ENCODE data around the gene MAPK12.

Gene MAPK12

GRCh38 chr22:50304528-50305392, 43.3 kb upstream of the MAPK12 start:
- Histone ChIP-seq H3K4me1 (ENCODE audit: control insufficient read depth, insufficient read depth, low read length) (peaks cover 67% of the 10 kb centered on the region), H3K27me3 (ENCODE audit: control insufficient read depth, insufficient read depth, low read length) (no peaks in the 10 kb centered on the region), H3K4me3 (ENCODE audit: low read length) (peak overlapping the region; percentile 72), H3K36me3 (ENCODE audit: control insufficient read depth, insufficient read depth, low read length) (no peaks in the 10 kb centered on the region), H3K9ac (ENCODE audit: low read length) (peak overlapping the region; percentile 94), H3K9me3 (ENCODE audit: control insufficient read depth, low read length) (no peaks in the 10 kb centered on the region)

GRCh38 chr22:50303848-50304527, 42.5 kb upstream of the MAPK12 start:
- Histone ChIP-seq H3K9ac (ENCODE audit: low read length) (peak overlapping the region; percentile 71), H3K36me3 (ENCODE audit: control insufficient read depth, insufficient read depth, low read length) (no peaks in the 10 kb centered on the region), H3K9me3 (ENCODE audit: control insufficient read depth, low read length) (no peaks in the 10 kb centered on the region), H3K4me3 (ENCODE audit: low read length) (peak overlapping the region; percentile 36), H3K4me1 (ENCODE audit: control insufficient read depth, insufficient read depth, low read length) (peaks cover 73% of the 10 kb centered on the region), H3K27me3 (ENCODE audit: control insufficient read depth, insufficient read depth, low read length) (no peaks in the 10 kb centered on the region)

GRCh38 chr22:50303515-50303847, 42.0 kb upstream of the MAPK12 start:
- Histone ChIP-seq H3K4me1 (ENCODE audit: control insufficient read depth, insufficient read depth, low read length) (peaks cover 78% of the 10 kb centered on the region), H3K9ac (ENCODE audit: low read length) (peak overlapping the region; percentile 71), H3K27me3 (ENCODE audit: control insufficient read depth, insufficient read depth, low read length) (no peaks in the 10 kb centered on the region), H3K36me3 (ENCODE audit: control insufficient read depth, insufficient read depth, low read length) (no peaks in the 10 kb centered on the region), H3K9me3 (ENCODE audit: control insufficient read depth, low read length) (no peaks in the 10 kb centered on the region), H3K4me3 (ENCODE audit: low read length) (peak overlapping the region; percentile 36)

GRCh38 chr22:50302564-50302963, 41.1 kb upstream of the MAPK12 start:
- H3K9ac ChIP-seq (ENCODE audit: low read length): peak overlapping the region; percentile 71
- peaks cover 80% of the 10 kb centered on the region for H3K4me1 ChIP-seq (ENCODE audit: control insufficient read depth, insufficient read depth, low read length)
- no peak overlapping the region for H3K4me3 ChIP-seq (ENCODE audit: low read length)
- H3K27me3 ChIP-seq (ENCODE audit: control insufficient read depth, insufficient read depth, low read length): no peaks in the 10 kb centered on the region
- no peaks in the 10 kb centered on the region for H3K9me3 ChIP-seq (ENCODE audit: control insufficient read depth, low read length)
- H3K36me3 ChIP-seq (ENCODE audit: control insufficient read depth, insufficient read depth, low read length): no peaks in the 10 kb centered on the region

- Histone ChIP-seq H3K9ac (ENCODE audit: low read length) (peak overlapping the region; percentile 71), H3K4me3 (ENCODE audit: low read length) (peak overlapping the region; percentile 15), H3K36me3 (ENCODE audit: control insufficient read depth, insufficient read depth, low read length) (no peaks in the 10 kb centered on the region), H3K27me3 (ENCODE audit: control insufficient read depth, insufficient read depth, low read length) (no peaks in the 10 kb centered on the region), H3K9me3 (ENCODE audit: control insufficient read depth, low read length) (no peaks in the 10 kb centered on the region), H3K4me1 (ENCODE audit: control insufficient read depth, insufficient read depth, low read length) (peaks cover 85% of the 10 kb centered on the region)
Measured at GRCh38 chr22:50302041-50302541, 40.6 kb upstream of the MAPK12 start.

- Histone ChIP-seq H3K27me3 (ENCODE audit: control insufficient read depth, insufficient read depth, low read length) (no peaks in the 10 kb centered on the region), H3K9me3 (ENCODE audit: control insufficient read depth, low read length) (no peaks in the 10 kb centered on the region), H3K9ac (ENCODE audit: low read length) (peak overlapping the region; percentile 71), H3K4me1 (ENCODE audit: control insufficient read depth, insufficient read depth, low read length) (peaks cover 90% of the 10 kb centered on the region), H3K36me3 (ENCODE audit: control insufficient read depth, insufficient read depth, low read length) (no peaks in the 10 kb centered on the region), H3K4me3 (ENCODE audit: low read length) (peak overlapping the region; percentile 15)
Measured at GRCh38 chr22:50301581-50301991, 40.1 kb upstream of the MAPK12 start.

- Histone ChIP-seq H3K36me3 (ENCODE audit: control insufficient read depth, insufficient read depth, low read length) (no peaks in the 10 kb centered on the region), H3K27me3 (ENCODE audit: control insufficient read depth, insufficient read depth, low read length) (no peaks in the 10 kb centered on the region), H3K4me3 (ENCODE audit: low read length) (no peak overlapping the region), H3K9ac (ENCODE audit: low read length) (peak overlapping the region; percentile 71), H3K9me3 (ENCODE audit: control insufficient read depth, low read length) (no peaks in the 10 kb centered on the region), H3K4me1 (ENCODE audit: control insufficient read depth, insufficient read depth, low read length) (peaks cover 98% of the 10 kb centered on the region)
Measured at GRCh38 chr22:50300620-50301257, 39.3 kb upstream of the MAPK12 start.

GRCh38 chr22:50299785-50300619, 38.5 kb upstream of the MAPK12 start:
- H3K9ac ChIP-seq (ENCODE audit: low read length): peak overlapping the region; percentile 28
- no peak overlapping the region for H3K4me3 ChIP-seq (ENCODE audit: low read length)
- peaks cover 98% of the 10 kb centered on the region for H3K4me1 ChIP-seq (ENCODE audit: control insufficient read depth, insufficient read depth, low read length)
- no peaks in the 10 kb centered on the region for H3K27me3 ChIP-seq (ENCODE audit: control insufficient read depth, insufficient read depth, low read length)
- H3K9me3 ChIP-seq (ENCODE audit: control insufficient read depth, low read length): no peaks in the 10 kb centered on the region
- H3K36me3 ChIP-seq (ENCODE audit: control insufficient read depth, insufficient read depth, low read length): no peaks in the 10 kb centered on the region

- Histone ChIP-seq H3K9ac (ENCODE audit: low read length) (peak overlapping the region; percentile 53), H3K9me3 (ENCODE audit: control insufficient read depth, low read length) (no peaks in the 10 kb centered on the region), H3K36me3 (ENCODE audit: control insufficient read depth, insufficient read depth, low read length) (no peaks in the 10 kb centered on the region), H3K4me1 (ENCODE audit: control insufficient read depth, insufficient read depth, low read length) (peaks cover 98% of the 10 kb centered on the region), H3K27me3 (ENCODE audit: control insufficient read depth, insufficient read depth, low read length) (no peaks in the 10 kb centered on the region), H3K4me3 (ENCODE audit: low read length) (no peak overlapping the region)
Measured at GRCh38 chr22:50298937-50299784, 37.7 kb upstream of the MAPK12 start.

- Histone ChIP-seq H3K4me1 (ENCODE audit: control insufficient read depth, insufficient read depth, low read length) (peaks cover 98% of the 10 kb centered on the region), H3K9ac (ENCODE audit: low read length) (peak overlapping the region; percentile 53)
Measured at GRCh38 chr22:50298266-50298637, 36.8 kb upstream of the MAPK12 start.

More at GRCh38 chr22:50298266-50298637, 36.8 kb upstream of the MAPK12 start:
- H3K27me3 ChIP-seq (ENCODE audit: control insufficient read depth, insufficient read depth, low read length): no peaks in the 10 kb centered on the region
- no peak overlapping the region for H3K4me3 ChIP-seq (ENCODE audit: low read length)
- no peaks in the 10 kb centered on the region for H3K36me3 ChIP-seq (ENCODE audit: control insufficient read depth, insufficient read depth, low read length)
- no peaks in the 10 kb centered on the region for H3K9me3 ChIP-seq (ENCODE audit: control insufficient read depth, low read length)
